ENCODE data around the gene GP9.

GRCh38 chr3:129104498-129105079, 44.0 kb downstream of the GP9 start:
- no peak for TF ChIP-seq CTCF (IDR thresholded peaks at IDR 0.05)
- TF ChIP-seq POLR2A (IDR thresholded peaks at IDR 0.05) = no peak
